Lung (tissue), 12 donors: ENCODE measurements around the gene NPAS4. TPM values are rescaled to one million over a fixed set of nuclear protein-coding genes. Genes with fewer than 3 reads are reported as not detected.
"Not testable (repeated sequence)": the region's sequence is repeated elsewhere in the genome, so short reads cannot be mapped to it uniquely, and the experiment has no call there.

ENCODE experiments used
- ATAC-seq: fragments of 200-7000 bp; cut with Tn5 transposase; one replicate; pipeline ENCODE4 v1.9.1; 2020; ENCODE audit warnings: moderate number of reproducible peaks; ENCODE audit not compliant: insufficient read depth, low FRiP score
- DNase-seq, 3 donors: peaks; one replicate each; pipeline ENCODE4 v3.0.0-alpha.2; 2013 to 2017
- H3K27ac ChIP-seq, 2 donors: one replicate each; pipeline ENCODE4 v1.5.1; 2013; ENCODE audit warnings: mild to moderate bottlenecking in 2 of 2, moderate library complexity in 2 of 2, control low read depth in 1 of 2, inconsistent platforms in 1 of 2, low read depth in 1 of 2, low read length in 1 of 2
- H3K27me3 ChIP-seq, 3 donors: one replicate each; pipeline ENCODE4 v1.5.1; 2013; ENCODE audit warnings: low read length in 2 of 3; ENCODE audit not compliant: control insufficient read depth in 3 of 3, insufficient read depth in 3 of 3
- H3K36me3 ChIP-seq, 4 donors: one replicate each; pipeline ENCODE4 v1.5.1; 2013; ENCODE audit warnings: low read length in 4 of 4, mild to moderate bottlenecking in 1 of 4, moderate library complexity in 1 of 4; ENCODE audit not compliant: control insufficient read depth in 4 of 4, insufficient read depth in 4 of 4
- H3K4me1 ChIP-seq, 5 donors: one replicate each; pipeline ENCODE4 v1.5.1; 2013; ENCODE audit warnings: low read length in 5 of 5, mild to moderate bottlenecking in 2 of 5, moderate library complexity in 1 of 5; ENCODE audit not compliant: control insufficient read depth in 5 of 5, insufficient read depth in 5 of 5
- H3K4me3 ChIP-seq: one replicate; pipeline ENCODE4 v1.5.1; 2013; ENCODE audit warnings: mild to moderate bottlenecking, control low read depth, moderate library complexity
- H3K9ac ChIP-seq, 2 donors: one replicate each; pipeline ENCODE4 v1.5.1; 2013; ENCODE audit warnings: low read length in 2 of 2, control low read depth in 1 of 2; ENCODE audit not compliant: insufficient read depth in 1 of 2
- H3K9me3 ChIP-seq, 4 donors: one replicate each; pipeline ENCODE4 v1.5.1; 2013; ENCODE audit warnings: low read length in 3 of 4, mild to moderate bottlenecking in 1 of 4, moderate library complexity in 1 of 4; ENCODE audit not compliant: control insufficient read depth in 4 of 4, insufficient read depth in 3 of 4
- CTCF ChIP-seq: IDR thresholded peaks from 2 replicates; pipeline ENCODE4 v1.5.1; 2012; ENCODE audit warnings: mild to moderate bottlenecking; ENCODE audit errors: control extremely low read depth, extremely low read depth
- WGBS, 2 donors: extraction: QIAGEN DNeasy Blood & Tissue Kit; methylation state at CpG; one replicate each; pipeline ENCODE4 v1.1.7; 2013; 5-methylcytosine and 5-hydroxymethylcytosine counted together
- polyA plus RNA-seq, 2 donors: library from polyadenylated mRNA; stranded (reverse); fragments of 200-250 nt; gene quantifications; one replicate each; pipeline ENCODE4 v1.2.1, GENCODE V29; 2013
- total RNA-seq, 2 donors: library from RNA; depleted of rRNA in 1 of 2; stranded (reverse); fragments of >200 nt in 1 of 2; gene quantifications; one replicate each; pipeline ENCODE4 v1.2.1, GENCODE V29; 2014 to 2021
- donor health status: control.
- donor health status: control.
- donor health status: Bipolar disorder and iron deficiency.
- donor health status: healthy.
- donor health status: DM: yes; HTN: yes; CAD: no.

Gene NPAS4
- total and polyA plus RNA-seq, 4 donors, result 0.06 to 0.14 (median 0.08) TPM

- Histone ChIP-seq H3K4me1 (peaks cover 0 to under 1% (median 0%) of the 10 kb centered on the region in 5 donors), H3K4me3 (no peak overlapping the region), H3K27me3 (no peaks in the 10 kb centered on the region), H3K9me3 (no peaks in the 10 kb centered on the region), H3K27ac (no peak overlapping the region), H3K9ac (no peak overlapping the region), H3K36me3 (peaks cover 10 to 16% (median 12%) of the 10 kb centered on the region in 4 donors)
- TF ChIP-seq CTCF, result no peak
- ATAC-seq, result no peak
- no peak for DNase-seq
- WGBS, 2 donors, result 45 to 74% methylated on average over 7 of the region's 7 CpGs
Observed at GRCh38 chr11:66432597-66432996, 11.8 kb downstream of the NPAS4 start.

- whole genome bisulfite sequencing, 2 donors, result 7 to 8% methylated on average over 12 of the region's 12 CpGs
- no peaks in the 10 kb centered on the region for H3K27me3 ChIP-seq
- no peak for ATAC-seq
Observed at GRCh38 chr11:66437979-66438503, 17.2 kb downstream of the NPAS4 start.

GRCh38 chr11:66438504-66439466 is 17.9 kb downstream of the NPAS4 start, which contains the start of gene MRPL11:
TSS of gene MRPL11 (minus strand) at chr11:66438848. CDS start at chr11:66438754, 94 bp downstream.
- peak within 1 kb of the TSS; percentile 82 for H3K4me3 ChIP-seq
- peak within 1 kb of the TSS; percentile 59 to 70 for H3K9ac ChIP-seq
- H3K27ac ChIP-seq, result peak within 1 kb of the TSS; percentile 70 to 89
- peak; percentile 91 to 97 (median 95) for DNase-seq
- H3K4me1 ChIP-seq, result peaks cover 0 to 7% (median 5%) of the 10 kb centered on the region in 5 donors
- H3K36me3 ChIP-seq, result peaks cover 10 to 14% (median 12%) of the 10 kb centered on the region in 4 donors
- 7 to 8% methylated on average over 44 to 45 of the region's 45 CpGs for WGBS, 2 donors
- H3K27me3 ChIP-seq, result no peaks in the 10 kb centered on the region
- peaks cover 0 to 4% (median 2%) of the 10 kb centered on the region in 4 donors for H3K9me3 ChIP-seq
- peak; percentile 80 for TF ChIP-seq CTCF
- ATAC-seq, result peak; percentile 100

More at GRCh38 chr11:66437979-66438503, 17.2 kb downstream of the NPAS4 start:
- peak overlapping the region; percentile 82 for H3K4me3 ChIP-seq
- peaks cover 10 to 14% (median 12%) of the 10 kb centered on the region in 4 donors for H3K36me3 ChIP-seq
- H3K27ac ChIP-seq, result peak overlapping the region; percentile 70 to 89
- H3K9ac ChIP-seq, result peak overlapping the region; percentile 59 to 70
- DNase-seq, result peak in 2 of 3 donors; percentile 4 to 13
- peaks cover 0 to 7% (median 5%) of the 10 kb centered on the region in 5 donors for H3K4me1 ChIP-seq
- no peak for TF ChIP-seq CTCF
- H3K9me3 ChIP-seq, result peaks cover 0 to under 1% (median 0%) of the 10 kb centered on the region in 4 donors

- H3K27me3 ChIP-seq, H3K27ac ChIP-seq, DNase-seq, ATAC-seq, H3K4me1 ChIP-seq, H3K9me3 ChIP-seq, H3K4me3 ChIP-seq, H3K9ac ChIP-seq: not testable (repeated sequence)
- H3K36me3 ChIP-seq, result peaks cover 8 to 12% (median 10%) of the 10 kb centered on the region in 4 donors
- 84 to 91% methylated on average over 29 of the region's 29 CpGs for WGBS, 2 donors
Observed at GRCh38 chr11:66440101-66440939, 19.5 kb downstream of the NPAS4 start.

GRCh38 chr11:66440940-66441282 is 20.1 kb downstream of the NPAS4 start:
- H3K4me3 ChIP-seq, H3K9me3 ChIP-seq, H3K36me3 ChIP-seq, H3K27me3 ChIP-seq, DNase-seq, ATAC-seq, H3K9ac ChIP-seq, H3K4me1 ChIP-seq, H3K27ac ChIP-seq: not testable (repeated sequence)
- WGBS, 2 donors, result 86 to 98% methylated on average over 17 to 27 of the region's 27 CpGs
